ENCODE data around the gene PRCD.
"Not testable (repeated sequence)": the region's sequence is repeated elsewhere in the genome, so short reads cannot be mapped to it uniquely, and the experiment has no call there.

Gene PRCD

GRCh38 chr17:76554131-76554530 is 14.3 kb downstream of the PRCD start:
- no peak overlapping the region for H3K4me3 ChIP-seq (ENCODE audit: low read depth, low read length)
- no peak for TF ChIP-seq CTCF (IDR thresholded peaks at IDR 0.05; ENCODE audit: borderline replicate concordance, insufficient read depth, low read depth, low read length)

GRCh38 chr17:76556765-76557367 is 17.0 kb downstream of the PRCD start:
- no peak for TF ChIP-seq CTCF (IDR thresholded peaks at IDR 0.05; ENCODE audit: borderline replicate concordance, insufficient read depth, low read depth, low read length)

GRCh38 chr17:76557368-76558197 is 17.7 kb downstream of the PRCD start:
- H3K4me3 ChIP-seq (ENCODE audit: low read depth, low read length) = peak overlapping the region; percentile 74
- peak; percentile 71 for TF ChIP-seq CTCF (IDR thresholded peaks at IDR 0.05; ENCODE audit: borderline replicate concordance, insufficient read depth, low read depth, low read length)

More at GRCh38 chr17:76556765-76557367, 17.0 kb downstream of the PRCD start:
- H3K4me3 ChIP-seq (ENCODE audit: low read depth, low read length) = peak overlapping the region; percentile 74

- peak overlapping the region; percentile 74 for H3K4me3 ChIP-seq (ENCODE audit: low read depth, low read length)
- peak; percentile 44; the same call in 1 of the 2 replicates for TF ChIP-seq CTCF (IDR thresholded peaks at IDR 0.05; ENCODE audit: borderline replicate concordance, insufficient read depth, low read depth, low read length)
Measured at GRCh38 chr17:76558198-76559095, 18.6 kb downstream of the PRCD start.

- H3K4me3 ChIP-seq (ENCODE audit: low read depth, low read length) = not testable (repeated sequence)
Measured at GRCh38 chr17:76559460-76559859, 19.6 kb downstream of the PRCD start.

- no peak overlapping the region for H3K4me3 ChIP-seq (ENCODE audit: low read depth, low read length)
- no peak for TF ChIP-seq CTCF (IDR thresholded peaks at IDR 0.05; ENCODE audit: borderline replicate concordance, insufficient read depth, low read depth, low read length)
Measured at GRCh38 chr17:76560036-76560876, 20.4 kb downstream of the PRCD start.

All from GM12875 (cell line).